H1 (cell line): ENCODE results near the gene EFR3B. TPM values are rescaled to one million over a fixed set of nuclear protein-coding genes. Genes with fewer than 3 reads are reported as not detected.

Experiments
- CTBP2 ChIP-seq: IDR thresholded peaks from 2 replicates; pipeline ENCODE4 v1.7.0; 2011; ENCODE audit warnings: borderline replicate concordance, mild to moderate bottlenecking, moderate library complexity, mixed read lengths, low read length; ENCODE audit not compliant: insufficient read depth, insufficient read length
- EZH2 ChIP-seq: fragments of 200-600 bp; sonication (generic); IDR thresholded peaks from 2 replicates; pipeline ENCODE4 v1.7.1; 2012; ENCODE audit warnings: low read depth, mild to moderate bottlenecking, moderate library complexity, low read length, inconsistent platforms; ENCODE audit not compliant: severe bottlenecking
- KDM4A ChIP-seq: IDR thresholded peaks from one replicate; pipeline ENCODE4 v1.7.1; 2012; ENCODE audit warnings: low read depth, mild to moderate bottlenecking, moderate library complexity, low read length, inconsistent platforms; ENCODE audit not compliant: severe bottlenecking
- SIN3A ChIP-seq, 2 experiments: IDR thresholded peaks in 1 of 2; conservative IDR thresholded peaks in 1 of 2; 2 replicates each; pipeline ENCODE4 v1.6.1; 2011 to 2012; ENCODE audit warnings: low read length in 2 of 2, improper control_type of control experiment in 1 of 2, low read depth in 1 of 2, mild to moderate bottlenecking in 1 of 2
- SRF ChIP-seq: IDR thresholded peaks from 2 replicates; pipeline ENCODE4 v1.6.1; 2011; ENCODE audit warnings: mild to moderate bottlenecking, low read depth, low read length, moderate library complexity
- polyA plus RNA-seq, 7 experiments: library from polyadenylated mRNA; depleted of rRNA in 3 of 7; stranded (reverse) in 5 of 7; unstranded in 2 of 7; fragments of >200 nt in 5 of 7; fragments of 200-250 nt in 2 of 7; gene quantifications; 1 replicate in 5 of 7; 2 replicates in 1 of 7; 4 replicates in 1 of 7; pipeline versions ENCODE4 v1.2.1 to v1.2.3, GENCODE V29; 2011 to 2013; ENCODE audit warnings: missing spikeins in 2 of 7, mixed read lengths in 2 of 7
- total RNA-seq: library from RNA; stranded (reverse); fragmentation: NEBNext Ultra II Directional; extraction: Animal tissue kit (Norgen Biotek cat#: 25700); gene quantifications from 2 replicates; pipeline ENCODE4 v1.2.1, GENCODE V29; 2021
- TF ChIP-seq, protein P1 (sequence below): fragments of 300-600 bp; sonication (generic); IDR thresholded peaks from 2 replicates; pipeline ENCODE4 v1.7.1; 2012; ENCODE audit warnings: low read length, moderate library complexity, mild to moderate bottlenecking, inconsistent platforms; ENCODE audit not compliant: insufficient replicate concordance

EFR3B gene
- total and polyA plus RNA-seq, 2 of the 8 experiments (the other 6 are each of a cell fraction or from before 2014, with no cell fraction given): 3.4 to 9.6 TPM

GRCh38 chr2:25112113-25112512 lies 70.2 kb downstream of the EFR3B start (continued):
- TF ChIP-seq, protein P1, sequence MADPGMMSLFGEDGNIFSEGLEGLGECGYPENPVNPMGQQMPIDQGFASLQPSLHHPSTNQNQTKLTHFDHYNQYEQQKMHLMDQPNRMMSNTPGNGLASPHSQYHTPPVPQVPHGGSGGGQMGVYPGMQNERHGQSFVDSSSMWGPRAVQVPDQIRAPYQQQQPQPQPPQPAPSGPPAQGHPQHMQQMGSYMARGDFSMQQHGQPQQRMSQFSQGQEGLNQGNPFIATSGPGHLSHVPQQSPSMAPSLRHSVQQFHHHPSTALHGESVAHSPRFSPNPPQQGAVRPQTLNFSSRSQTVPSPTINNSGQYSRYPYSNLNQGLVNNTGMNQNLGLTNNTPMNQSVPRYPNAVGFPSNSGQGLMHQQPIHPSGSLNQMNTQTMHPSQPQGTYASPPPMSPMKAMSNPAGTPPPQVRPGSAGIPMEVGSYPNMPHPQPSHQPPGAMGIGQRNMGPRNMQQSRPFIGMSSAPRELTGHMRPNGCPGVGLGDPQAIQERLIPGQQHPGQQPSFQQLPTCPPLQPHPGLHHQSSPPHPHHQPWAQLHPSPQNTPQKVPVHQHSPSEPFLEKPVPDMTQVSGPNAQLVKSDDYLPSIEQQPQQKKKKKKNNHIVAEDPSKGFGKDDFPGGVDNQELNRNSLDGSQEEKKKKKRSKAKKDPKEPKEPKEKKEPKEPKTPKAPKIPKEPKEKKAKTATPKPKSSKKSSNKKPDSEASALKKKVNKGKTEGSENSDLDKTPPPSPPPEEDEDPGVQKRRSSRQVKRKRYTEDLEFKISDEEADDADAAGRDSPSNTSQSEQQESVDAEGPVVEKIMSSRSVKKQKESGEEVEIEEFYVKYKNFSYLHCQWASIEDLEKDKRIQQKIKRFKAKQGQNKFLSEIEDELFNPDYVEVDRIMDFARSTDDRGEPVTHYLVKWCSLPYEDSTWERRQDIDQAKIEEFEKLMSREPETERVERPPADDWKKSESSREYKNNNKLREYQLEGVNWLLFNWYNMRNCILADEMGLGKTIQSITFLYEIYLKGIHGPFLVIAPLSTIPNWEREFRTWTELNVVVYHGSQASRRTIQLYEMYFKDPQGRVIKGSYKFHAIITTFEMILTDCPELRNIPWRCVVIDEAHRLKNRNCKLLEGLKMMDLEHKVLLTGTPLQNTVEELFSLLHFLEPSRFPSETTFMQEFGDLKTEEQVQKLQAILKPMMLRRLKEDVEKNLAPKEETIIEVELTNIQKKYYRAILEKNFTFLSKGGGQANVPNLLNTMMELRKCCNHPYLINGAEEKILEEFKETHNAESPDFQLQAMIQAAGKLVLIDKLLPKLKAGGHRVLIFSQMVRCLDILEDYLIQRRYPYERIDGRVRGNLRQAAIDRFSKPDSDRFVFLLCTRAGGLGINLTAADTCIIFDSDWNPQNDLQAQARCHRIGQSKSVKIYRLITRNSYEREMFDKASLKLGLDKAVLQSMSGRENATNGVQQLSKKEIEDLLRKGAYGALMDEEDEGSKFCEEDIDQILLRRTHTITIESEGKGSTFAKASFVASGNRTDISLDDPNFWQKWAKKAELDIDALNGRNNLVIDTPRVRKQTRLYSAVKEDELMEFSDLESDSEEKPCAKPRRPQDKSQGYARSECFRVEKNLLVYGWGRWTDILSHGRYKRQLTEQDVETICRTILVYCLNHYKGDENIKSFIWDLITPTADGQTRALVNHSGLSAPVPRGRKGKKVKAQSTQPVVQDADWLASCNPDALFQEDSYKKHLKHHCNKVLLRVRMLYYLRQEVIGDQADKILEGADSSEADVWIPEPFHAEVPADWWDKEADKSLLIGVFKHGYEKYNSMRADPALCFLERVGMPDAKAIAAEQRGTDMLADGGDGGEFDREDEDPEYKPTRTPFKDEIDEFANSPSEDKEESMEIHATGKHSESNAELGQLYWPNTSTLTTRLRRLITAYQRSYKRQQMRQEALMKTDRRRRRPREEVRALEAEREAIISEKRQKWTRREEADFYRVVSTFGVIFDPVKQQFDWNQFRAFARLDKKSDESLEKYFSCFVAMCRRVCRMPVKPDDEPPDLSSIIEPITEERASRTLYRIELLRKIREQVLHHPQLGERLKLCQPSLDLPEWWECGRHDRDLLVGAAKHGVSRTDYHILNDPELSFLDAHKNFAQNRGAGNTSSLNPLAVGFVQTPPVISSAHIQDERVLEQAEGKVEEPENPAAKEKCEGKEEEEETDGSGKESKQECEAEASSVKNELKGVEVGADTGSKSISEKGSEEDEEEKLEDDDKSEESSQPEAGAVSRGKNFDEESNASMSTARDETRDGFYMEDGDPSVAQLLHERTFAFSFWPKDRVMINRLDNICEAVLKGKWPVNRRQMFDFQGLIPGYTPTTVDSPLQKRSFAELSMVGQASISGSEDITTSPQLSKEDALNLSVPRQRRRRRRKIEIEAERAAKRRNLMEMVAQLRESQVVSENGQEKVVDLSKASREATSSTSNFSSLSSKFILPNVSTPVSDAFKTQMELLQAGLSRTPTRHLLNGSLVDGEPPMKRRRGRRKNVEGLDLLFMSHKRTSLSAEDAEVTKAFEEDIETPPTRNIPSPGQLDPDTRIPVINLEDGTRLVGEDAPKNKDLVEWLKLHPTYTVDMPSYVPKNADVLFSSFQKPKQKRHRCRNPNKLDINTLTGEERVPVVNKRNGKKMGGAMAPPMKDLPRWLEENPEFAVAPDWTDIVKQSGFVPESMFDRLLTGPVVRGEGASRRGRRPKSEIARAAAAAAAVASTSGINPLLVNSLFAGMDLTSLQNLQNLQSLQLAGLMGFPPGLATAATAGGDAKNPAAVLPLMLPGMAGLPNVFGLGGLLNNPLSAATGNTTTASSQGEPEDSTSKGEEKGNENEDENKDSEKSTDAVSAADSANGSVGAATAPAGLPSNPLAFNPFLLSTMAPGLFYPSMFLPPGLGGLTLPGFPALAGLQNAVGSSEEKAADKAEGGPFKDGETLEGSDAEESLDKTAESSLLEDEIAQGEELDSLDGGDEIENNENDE: no peak
- no peak for TF ChIP-seq CTBP2
- TF ChIP-seq KDM4A: no peak
- TF ChIP-seq SIN3A (conservative IDR thresholded peaks at IDR 0.05 in 1 of 2, IDR thresholded peaks at IDR 0.05 in 1 of 2; ENCODE audit: low read depth in 1 of 2, low read length in 2 of 2): no peak
- TF ChIP-seq SRF: no peak
- no peak for TF ChIP-seq EZH2
